Caki2 (cell line): Measurements from ENCODE around the gene NCOA1. TPM values are rescaled to one million over a fixed set of nuclear protein-coding genes. Genes with fewer than 3 reads are reported as not detected.
"Not testable (repeated sequence)": the region's sequence is repeated elsewhere in the genome, so short reads cannot be mapped to it uniquely, and the experiment has no call there.

Experiments used
- DNase-seq: peaks from one replicate; pipeline ENCODE4 v3.0.0-alpha.2; 2015; ENCODE audit warnings: low read depth
- in situ Hi-C: cut with HindIII; loops from 2 replicates; pipeline ENCODE4 v1.10.0; 2016; ENCODE audit warnings: low sequenced_read_pairs, low pct_unique_long_range_greater_than_20kb, mixed read lengths
- total RNA-seq: library from RNA; depleted of rRNA; stranded (reverse); fragments of >200 nt; shearing (Covaris generic); gene quantifications from 2 replicates; pipeline ENCODE4 v1.2.3, GENCODE V29; 2014; ENCODE audit warnings: low replicate concordance

Gene NCOA1
- total RNA-seq, 1 experiment from 2014 or later, result 3.1 TPM

GRCh38 chr2:24471662-24472061 is 19.4 kb upstream of the NCOA1 start:
- DNase-seq, result no peak
- in situ Hi-C loops, result no loop called here

GRCh38 chr2:24472416-24472815 is 18.6 kb upstream of the NCOA1 start:
- no peak for DNase-seq
- in situ Hi-C loops, result no loop called here

- no peak for DNase-seq
- in situ Hi-C loops, result no loop called here
Observed at GRCh38 chr2:24473626-24474025, 17.4 kb upstream of the NCOA1 start.

GRCh38 chr2:24474053-24474452 is 17.0 kb upstream of the NCOA1 start:
- in situ Hi-C loops, result no loop called here
- DNase-seq, result no peak

- in situ Hi-C loops, result no loop called here
Observed at GRCh38 chr2:24477229-24477628, 13.8 kb upstream of the NCOA1 start.

GRCh38 chr2:24478243-24478642 is 12.8 kb upstream of the NCOA1 start:
- DNase-seq, result no peak
- in situ Hi-C loops, result no loop called here

More at GRCh38 chr2:24477229-24477628, 13.8 kb upstream of the NCOA1 start:
- no peak for DNase-seq

GRCh38 chr2:24480245-24480644 is 10.8 kb upstream of the NCOA1 start:
- in situ Hi-C loops, result no loop called here
- DNase-seq, result no peak

- in situ Hi-C loops, result no loop called here
Observed at GRCh38 chr2:24482251-24482971, 8.6 kb upstream of the NCOA1 start.

GRCh38 chr2:24482972-24483300 is 8.1 kb upstream of the NCOA1 start:
- in situ Hi-C loops, result no loop called here
- no peak for DNase-seq

More at GRCh38 chr2:24482251-24482971, 8.6 kb upstream of the NCOA1 start:
- peak; percentile 23 for DNase-seq

GRCh38 chr2:24484677-24485076 is 6.4 kb upstream of the NCOA1 start:
- DNase-seq, in situ Hi-C loops: not testable (repeated sequence)

- no peak for DNase-seq
- in situ Hi-C loops, result no loop called here
Observed at GRCh38 chr2:24485197-24485596, 5.9 kb upstream of the NCOA1 start.

- in situ Hi-C loops, result no loop called here
- DNase-seq, result no peak
Observed at GRCh38 chr2:24486636-24487205, 4.3 kb upstream of the NCOA1 start.

- in situ Hi-C loops, result no loop called here
- no peak for DNase-seq
Observed at GRCh38 chr2:24489465-24490180, 1.4 kb upstream of the NCOA1 start.

GRCh38 chr2:24490181-24490689 is 819 bp upstream of the NCOA1 start:
- in situ Hi-C loops, result no loop called here
- no peak for DNase-seq

- peak; percentile 24 for DNase-seq
- in situ Hi-C loops, result no loop called here
Observed at GRCh38 chr2:24491542-24492420, 727 bp downstream of the NCOA1 start.

- in situ Hi-C loops, result no loop called here
- DNase-seq, result peak; percentile 19
Observed at GRCh38 chr2:24492421-24493279, 1.6 kb downstream of the NCOA1 start.

GRCh38 chr2:24493713-24494112 is 2.7 kb downstream of the NCOA1 start:
- in situ Hi-C loops, result no loop called here
- no peak for DNase-seq

GRCh38 chr2:24494410-24494809 is 3.4 kb downstream of the NCOA1 start:
- in situ Hi-C loops, result no loop called here
- DNase-seq, result no peak
